GM12875 (cell line): ENCODE results near the gene SEH1L.
A peak's percentile ranks its signal among the peaks of the same experiment; 100 is the strongest.

Source experiments
- H3K4me3 ChIP-seq: one replicate; pipeline ENCODE4 v1.5.1; 2011; ENCODE audit warnings: low read depth, low read length, control low read depth
- TF ChIP-seq, protein P1 (sequence below): IDR thresholded peaks from 2 replicates; pipeline ENCODE4 v1.5.1; 2011; ENCODE audit warnings: low read depth, mild to moderate bottlenecking, control low read depth, inconsistent platforms, low read length, moderate library complexity, borderline replicate concordance; ENCODE audit not compliant: insufficient read depth

Gene SEH1L

DNA sequence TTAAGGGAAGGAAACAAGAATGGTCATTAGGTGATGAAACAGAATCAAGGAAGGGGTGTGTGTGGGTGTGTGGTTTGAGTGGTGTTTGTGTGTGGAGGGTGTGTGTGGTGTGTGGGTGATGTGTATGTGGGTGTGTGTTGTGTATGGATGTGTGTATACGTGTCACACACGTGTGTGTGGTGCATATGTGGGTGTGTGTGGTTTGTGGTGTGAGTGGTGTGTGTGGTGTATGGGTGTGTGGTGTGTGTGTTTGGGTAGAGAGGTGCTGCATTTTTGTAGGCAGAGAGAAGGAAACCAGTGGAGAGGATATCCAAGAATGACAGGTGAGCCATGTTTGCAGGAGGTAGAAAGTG, 42.3 kb downstream of the SEH1L start:
- H3K4me3 ChIP-seq: peak overlapping the region; percentile 96
- TF ChIP-seq, protein P1, sequence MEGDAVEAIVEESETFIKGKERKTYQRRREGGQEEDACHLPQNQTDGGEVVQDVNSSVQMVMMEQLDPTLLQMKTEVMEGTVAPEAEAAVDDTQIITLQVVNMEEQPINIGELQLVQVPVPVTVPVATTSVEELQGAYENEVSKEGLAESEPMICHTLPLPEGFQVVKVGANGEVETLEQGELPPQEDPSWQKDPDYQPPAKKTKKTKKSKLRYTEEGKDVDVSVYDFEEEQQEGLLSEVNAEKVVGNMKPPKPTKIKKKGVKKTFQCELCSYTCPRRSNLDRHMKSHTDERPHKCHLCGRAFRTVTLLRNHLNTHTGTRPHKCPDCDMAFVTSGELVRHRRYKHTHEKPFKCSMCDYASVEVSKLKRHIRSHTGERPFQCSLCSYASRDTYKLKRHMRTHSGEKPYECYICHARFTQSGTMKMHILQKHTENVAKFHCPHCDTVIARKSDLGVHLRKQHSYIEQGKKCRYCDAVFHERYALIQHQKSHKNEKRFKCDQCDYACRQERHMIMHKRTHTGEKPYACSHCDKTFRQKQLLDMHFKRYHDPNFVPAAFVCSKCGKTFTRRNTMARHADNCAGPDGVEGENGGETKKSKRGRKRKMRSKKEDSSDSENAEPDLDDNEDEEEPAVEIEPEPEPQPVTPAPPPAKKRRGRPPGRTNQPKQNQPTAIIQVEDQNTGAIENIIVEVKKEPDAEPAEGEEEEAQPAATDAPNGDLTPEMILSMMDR: no peak

DNA sequence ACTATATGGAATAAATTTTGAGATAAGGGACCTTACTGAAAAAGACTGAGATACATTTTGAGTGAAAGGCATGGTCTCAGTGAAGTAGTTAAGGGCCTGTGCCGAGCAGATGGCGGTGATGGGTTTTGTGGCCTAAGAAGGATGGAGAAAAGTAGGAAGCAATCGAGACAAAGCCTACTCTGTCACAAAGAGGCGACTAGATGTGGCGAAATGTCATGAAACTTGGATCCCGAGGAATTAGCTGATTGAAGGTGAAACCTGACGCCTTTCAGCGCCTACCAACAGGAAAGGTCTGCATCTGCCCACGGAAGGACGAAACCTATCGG, 42.8 kb downstream of the SEH1L start:
- H3K4me3 ChIP-seq: peak overlapping the region; percentile 96
- TF ChIP-seq, protein P1: no peak

DNA sequence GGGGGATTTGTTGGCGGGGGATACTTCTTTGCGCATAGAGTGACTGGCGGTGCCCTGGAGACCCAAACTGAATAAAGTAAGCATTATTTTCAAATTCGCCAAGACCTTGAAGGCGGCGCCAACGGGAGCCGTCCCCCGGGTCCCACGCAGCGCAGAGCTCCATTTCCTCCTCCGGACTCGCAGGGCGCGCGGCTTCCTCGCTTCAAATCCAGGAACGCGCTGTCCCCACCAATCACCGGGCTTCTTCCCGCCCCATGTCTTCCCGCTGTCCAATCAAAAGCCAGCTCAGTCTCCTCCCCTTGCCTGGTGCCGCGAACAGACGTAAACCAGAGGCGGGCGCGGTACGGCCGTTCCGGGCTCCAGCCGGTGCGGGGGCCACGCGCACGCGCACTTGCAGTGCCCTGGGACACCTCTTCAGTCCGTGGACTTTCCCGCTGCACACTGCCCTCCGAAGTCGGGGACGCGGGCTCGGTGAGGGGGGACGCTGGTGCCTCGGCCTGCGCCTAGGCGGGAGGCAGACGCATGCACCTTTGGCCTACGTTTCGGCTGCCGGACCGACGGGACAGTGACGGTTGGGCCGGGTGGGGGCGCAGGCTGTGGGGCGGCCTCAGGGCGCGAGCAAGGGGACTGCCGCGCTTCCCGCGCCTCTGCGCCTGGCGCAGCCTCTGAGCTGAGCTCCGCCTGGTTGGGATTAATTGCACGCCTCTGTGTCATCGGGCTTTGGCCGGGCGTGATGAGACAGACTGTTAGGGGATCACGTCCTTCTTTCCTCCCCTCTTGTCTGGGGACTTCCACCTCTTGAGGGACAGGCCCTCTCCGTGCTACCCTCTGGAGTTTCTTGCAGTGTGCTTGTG, 43.4 kb downstream of the SEH1L start, which contains the start of gene CEP192:
Gene CEP192, plus strand, starts transcription at position 396 of the 854 bp plus-strand sequence. CDS start 8,063 bp downstream, outside the sequence.
- TF ChIP-seq, protein P1: no peak
- peak within 1 kb of the TSS; percentile 96 for H3K4me3 ChIP-seq

DNA sequence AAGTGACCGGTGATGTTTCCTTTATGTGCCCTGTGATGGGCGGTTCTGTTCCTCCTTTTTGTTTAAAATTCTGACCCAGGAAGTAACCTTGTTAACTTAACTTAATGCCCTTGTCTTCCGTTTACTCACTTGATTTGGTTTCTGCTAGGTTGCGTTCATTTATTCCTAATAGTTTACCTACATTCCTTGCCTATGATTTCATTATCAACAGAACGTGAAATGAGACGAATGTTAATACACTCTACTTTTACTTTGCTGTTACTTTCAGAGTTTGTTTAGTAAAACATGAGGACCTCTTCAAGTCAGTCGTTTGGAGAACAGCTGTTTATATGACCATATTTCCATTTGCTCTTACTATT, 44.0 kb downstream of the SEH1L start:
- TF ChIP-seq, protein P1: no peak
- peak overlapping the region; percentile 96 for H3K4me3 ChIP-seq

DNA sequence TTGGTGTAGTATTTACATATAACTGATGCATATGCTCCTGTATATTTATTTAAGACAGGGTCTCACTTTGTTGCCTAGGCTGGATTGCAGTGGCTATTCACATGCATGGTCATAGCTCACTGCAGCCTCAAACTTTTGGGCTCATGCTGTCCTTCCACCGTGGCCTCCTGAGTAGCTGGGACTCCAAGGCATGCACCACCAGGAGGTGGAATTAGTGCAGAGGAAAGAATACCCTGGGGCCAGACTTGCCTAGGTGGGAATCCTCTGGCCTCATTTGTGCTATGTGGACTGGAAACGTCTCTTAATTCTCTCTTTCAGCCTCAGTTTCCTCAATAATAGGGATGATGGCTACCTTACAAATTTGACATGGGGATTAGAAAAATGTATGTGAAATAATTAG, 45.6 kb downstream of the SEH1L start:
- TF ChIP-seq, protein P1: no peak
- H3K4me3 ChIP-seq: no peak overlapping the region

DNA sequence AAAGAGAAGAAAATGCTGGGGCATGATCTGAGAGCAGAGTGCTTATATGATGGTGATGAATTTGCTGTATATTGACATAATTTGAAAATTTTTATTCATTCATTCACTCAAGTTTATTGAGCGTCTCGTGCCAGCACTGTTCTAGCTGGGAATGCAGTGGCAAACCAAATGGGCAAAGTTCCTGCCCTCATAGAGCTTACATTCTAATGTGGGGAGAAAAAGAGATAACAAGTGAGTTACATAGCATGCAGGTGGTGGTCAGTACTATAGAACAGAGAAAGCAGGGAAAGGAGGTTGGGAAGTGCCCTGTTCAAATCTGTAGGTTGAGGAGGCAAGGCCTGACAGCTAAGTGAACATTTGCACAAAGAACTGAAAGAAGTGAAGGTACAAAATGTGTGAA, 47.6 kb downstream of the SEH1L start:
- TF ChIP-seq, protein P1: no peak
- H3K4me3 ChIP-seq: no peak overlapping the region

DNA sequence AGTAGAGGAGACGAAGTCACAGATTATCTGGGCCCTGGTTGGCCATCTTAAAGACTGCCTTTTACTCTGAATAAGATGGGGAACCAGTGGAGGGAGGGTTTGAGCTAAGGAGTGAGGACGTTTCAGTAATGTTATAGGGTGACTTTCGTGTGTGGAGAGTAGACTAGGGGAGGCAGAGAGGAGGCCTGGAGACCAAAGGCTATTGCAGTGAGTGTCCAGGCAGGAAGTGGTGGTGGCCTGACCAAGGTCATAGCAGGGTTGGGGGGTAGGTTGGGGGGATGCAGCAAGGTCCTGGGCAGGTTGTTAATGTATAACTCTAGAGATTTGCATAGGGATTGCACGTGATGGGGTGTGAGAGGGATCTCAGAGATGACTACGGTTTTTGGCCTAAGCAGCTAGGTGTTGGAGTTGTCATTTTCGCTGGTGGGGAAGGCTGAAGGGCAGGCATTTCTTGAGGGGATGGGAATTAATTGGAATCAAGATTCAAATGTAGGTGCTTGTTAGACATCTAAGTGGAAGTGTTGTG, 48.2 kb downstream of the SEH1L start:
- no peak overlapping the region for H3K4me3 ChIP-seq
- TF ChIP-seq, protein P1: no peak
